Peyer's patch (tissue), 4 donors: ENCODE results near the gene ACAP2. TPM values are rescaled to one million over a fixed set of nuclear protein-coding genes. Genes with fewer than 3 reads are reported as not detected.
"Not testable (repeated sequence)": the region's sequence is repeated elsewhere in the genome, so short reads cannot be mapped to it uniquely, and the experiment has no call there.

Experiments used
- DNase-seq, 3 donors: peaks; one replicate each; pipeline ENCODE4 v3.0.0-alpha.2; 2017 to 2019
- H3K27ac ChIP-seq, 4 donors: fragments of 200-600 bp; sonication (generic); one replicate each; pipeline ENCODE4 v1.5.1; 2016 to 2019
- H3K27me3 ChIP-seq, 2 donors: fragments of 200-600 bp; sonication (generic); one replicate each; pipeline ENCODE4 v1.5.1; 2019
- H3K36me3 ChIP-seq, 3 donors: fragments of 200-600 bp; sonication (generic); one replicate each; pipeline ENCODE4 v1.5.1; 2016 to 2019
- H3K4me1 ChIP-seq, 4 donors: fragments of 200-600 bp; sonication (generic); one replicate each; pipeline ENCODE4 v1.5.1; 2016 to 2019
- H3K4me3 ChIP-seq, 4 donors: fragments of 200-600 bp; sonication (generic); 1 replicate in 3 of 4; 2 replicates in 1 of 4; pipeline ENCODE4 v1.5.1; 2016 to 2019; ENCODE audit warnings: mild to moderate bottlenecking in 1 of 4
- H3K9me3 ChIP-seq, 4 donors: fragments of 200-600 bp; sonication (generic); one replicate each; pipeline ENCODE4 v1.5.1; 2016 to 2019; ENCODE audit warnings: mild to moderate bottlenecking in 1 of 4
- POLR2A ChIP-seq, 2 donors: fragments of 450-650 bp; IDR thresholded peaks; one replicate each; pipeline ENCODE4 v1.5.1; 2017; ENCODE audit warnings: antibody characterized with exemption in 2 of 2, mild to moderate bottlenecking in 2 of 2, moderate library complexity in 2 of 2
- total RNA-seq, 4 donors: library from RNA; depleted of rRNA; stranded (reverse); fragments of >200 nt; gene quantifications; one replicate each; pipeline ENCODE4 v1.1.0, GENCODE V29; 2016
- TF ChIP-seq, protein P1 (sequence below), 6 experiments: fragments of 450-650 bp in 4 of 6; fragments of 200-600 bp in 2 of 6; sonication (generic) in 1 of 6; IDR thresholded peaks; one replicate each; pipeline ENCODE4 v1.5.1; 2017 to 2019; ENCODE audit warnings: antibody characterized with exemption in 6 of 6, mild to moderate bottlenecking in 3 of 6, moderate library complexity in 1 of 6

ACAP2 gene
- total RNA-seq, 4 donors from 2014 or later = 63.7 to 96.6 (median 65.9) TPM

DNA sequence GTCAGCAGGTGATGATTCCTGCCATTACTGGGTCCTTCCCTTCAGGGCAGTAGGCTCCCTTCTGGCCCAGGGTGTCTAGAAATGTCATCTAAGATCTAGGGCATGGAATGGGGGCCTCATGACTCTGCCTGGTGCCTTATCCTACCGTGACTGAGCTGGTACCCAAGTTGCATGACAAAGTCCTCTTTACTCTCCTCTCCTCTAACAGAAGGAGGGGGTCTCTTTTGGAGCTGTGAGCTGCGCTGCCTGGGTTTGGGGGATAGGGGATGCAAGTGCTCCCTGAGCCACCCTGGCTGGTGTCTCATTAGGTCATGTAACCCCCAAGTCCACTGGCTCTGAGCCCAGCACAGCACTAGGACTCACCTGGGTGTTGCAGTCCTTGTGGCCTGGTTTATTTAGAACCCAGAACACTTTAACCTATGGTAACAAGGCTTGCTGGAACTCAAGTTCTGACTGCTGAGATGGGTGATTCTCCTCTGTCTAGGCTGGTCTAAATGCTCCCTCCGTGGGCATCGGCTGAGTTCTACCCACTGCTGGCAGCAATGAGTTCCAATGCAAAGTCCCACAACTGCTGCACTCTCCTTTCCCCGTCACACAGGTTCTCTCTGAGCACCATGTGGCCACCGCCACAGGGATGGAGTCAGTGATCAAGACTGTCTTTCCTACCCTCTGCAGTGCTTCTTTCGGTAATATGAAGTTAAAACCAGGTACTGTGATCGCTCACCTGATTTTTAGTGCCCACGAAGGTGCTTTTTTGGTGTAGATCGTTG, 205.8 kb downstream of the ACAP2 start:
- no peaks in the 10 kb centered on the region for H3K9me3 ChIP-seq
- no peaks in the 10 kb centered on the region for H3K36me3 ChIP-seq
- peaks cover 0 to 14% (median 0%) of the 10 kb centered on the region in 4 donors for H3K4me1 ChIP-seq
- peak in 2 of 3 donors; percentile 15 to 17 for DNase-seq
- no peak overlapping the region for H3K27ac ChIP-seq
- no peak for TF ChIP-seq POLR2A (IDR thresholded peaks at IDR 0.05)
- TF ChIP-seq, protein P1, sequence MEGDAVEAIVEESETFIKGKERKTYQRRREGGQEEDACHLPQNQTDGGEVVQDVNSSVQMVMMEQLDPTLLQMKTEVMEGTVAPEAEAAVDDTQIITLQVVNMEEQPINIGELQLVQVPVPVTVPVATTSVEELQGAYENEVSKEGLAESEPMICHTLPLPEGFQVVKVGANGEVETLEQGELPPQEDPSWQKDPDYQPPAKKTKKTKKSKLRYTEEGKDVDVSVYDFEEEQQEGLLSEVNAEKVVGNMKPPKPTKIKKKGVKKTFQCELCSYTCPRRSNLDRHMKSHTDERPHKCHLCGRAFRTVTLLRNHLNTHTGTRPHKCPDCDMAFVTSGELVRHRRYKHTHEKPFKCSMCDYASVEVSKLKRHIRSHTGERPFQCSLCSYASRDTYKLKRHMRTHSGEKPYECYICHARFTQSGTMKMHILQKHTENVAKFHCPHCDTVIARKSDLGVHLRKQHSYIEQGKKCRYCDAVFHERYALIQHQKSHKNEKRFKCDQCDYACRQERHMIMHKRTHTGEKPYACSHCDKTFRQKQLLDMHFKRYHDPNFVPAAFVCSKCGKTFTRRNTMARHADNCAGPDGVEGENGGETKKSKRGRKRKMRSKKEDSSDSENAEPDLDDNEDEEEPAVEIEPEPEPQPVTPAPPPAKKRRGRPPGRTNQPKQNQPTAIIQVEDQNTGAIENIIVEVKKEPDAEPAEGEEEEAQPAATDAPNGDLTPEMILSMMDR (IDR thresholded peaks at IDR 0.05) = no peak
- no peak overlapping the region for H3K4me3 ChIP-seq
- H3K27me3 ChIP-seq = no peaks in the 10 kb centered on the region

DNA sequence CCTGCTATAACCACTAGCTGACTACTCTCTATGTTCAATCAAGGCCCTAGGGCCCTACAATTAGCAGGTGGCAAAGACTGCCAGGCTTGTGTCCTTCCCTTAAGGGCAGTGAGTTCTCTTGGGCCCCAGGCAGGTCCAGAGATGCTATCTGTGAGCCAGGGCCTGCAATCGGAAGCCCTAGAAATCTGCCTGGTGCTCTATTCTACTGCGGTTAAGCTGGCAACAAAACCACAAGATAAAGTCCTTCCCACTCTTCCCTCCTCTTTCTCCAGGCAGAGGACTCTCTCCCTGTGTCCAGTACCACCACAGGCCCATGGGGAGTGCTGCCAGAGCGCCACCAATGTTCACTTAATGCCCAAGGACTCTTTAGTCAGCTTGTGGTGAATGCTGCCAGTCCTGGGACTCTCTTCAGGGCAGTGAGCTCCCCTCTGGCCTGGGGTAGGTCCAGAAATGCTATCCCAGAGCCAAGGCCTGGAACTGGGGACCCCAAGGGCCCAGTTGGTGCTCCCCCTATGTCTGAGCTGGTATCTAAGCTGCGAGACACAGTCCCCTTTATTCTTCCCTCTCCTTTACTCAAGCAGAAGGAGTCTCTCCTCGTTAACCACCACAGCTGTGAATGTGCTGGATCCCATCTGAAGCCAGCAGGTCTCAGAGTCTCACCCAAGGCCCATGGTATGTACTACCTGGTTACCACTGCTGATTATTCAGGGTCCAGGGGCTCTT, 206.6 kb downstream of the ACAP2 start:
- no peaks in the 10 kb centered on the region for H3K36me3 ChIP-seq
- DNase-seq = peak; percentile 6 to 26 (median 25)
- H3K27ac ChIP-seq = no peak overlapping the region
- no peak overlapping the region for H3K4me3 ChIP-seq
- peaks cover 0 to 14% (median 0%) of the 10 kb centered on the region in 4 donors for H3K4me1 ChIP-seq
- no peaks in the 10 kb centered on the region for H3K9me3 ChIP-seq
- H3K27me3 ChIP-seq = no peaks in the 10 kb centered on the region
- TF ChIP-seq, protein P1 (IDR thresholded peaks at IDR 0.05) = no peak
- TF ChIP-seq POLR2A (IDR thresholded peaks at IDR 0.05) = no peak

DNA sequence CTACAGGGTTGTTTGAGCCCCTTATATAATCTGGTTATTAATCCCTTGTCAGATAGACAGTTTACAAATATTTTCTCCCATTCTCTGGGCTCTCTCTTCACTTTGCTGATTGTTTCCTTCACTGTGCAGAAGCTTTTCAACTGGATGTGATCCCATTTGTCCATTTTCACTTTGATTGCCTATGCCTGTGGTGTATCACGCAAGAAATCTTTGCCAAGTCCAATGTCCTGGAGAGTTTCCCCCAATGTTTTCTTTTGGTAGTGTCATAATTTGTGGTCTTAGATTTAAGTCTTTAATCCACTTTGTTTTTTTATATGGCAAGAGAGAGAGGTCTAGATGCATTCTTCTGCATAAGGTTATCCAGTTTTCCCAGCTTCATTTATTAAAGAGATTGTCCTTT, 212.6 kb downstream of the ACAP2 start:
- no peaks in the 10 kb centered on the region for H3K9me3 ChIP-seq
- TF ChIP-seq, protein P1 (IDR thresholded peaks at IDR 0.05) = no peak
- no peak for TF ChIP-seq POLR2A (IDR thresholded peaks at IDR 0.05)
- no peak overlapping the region for H3K27ac ChIP-seq
- H3K36me3 ChIP-seq = no peaks in the 10 kb centered on the region
- no peaks in the 10 kb centered on the region for H3K27me3 ChIP-seq
- no peak for DNase-seq
- peaks cover 0 to 7% (median 0%) of the 10 kb centered on the region in 4 donors for H3K4me1 ChIP-seq
- no peak overlapping the region for H3K4me3 ChIP-seq

DNA sequence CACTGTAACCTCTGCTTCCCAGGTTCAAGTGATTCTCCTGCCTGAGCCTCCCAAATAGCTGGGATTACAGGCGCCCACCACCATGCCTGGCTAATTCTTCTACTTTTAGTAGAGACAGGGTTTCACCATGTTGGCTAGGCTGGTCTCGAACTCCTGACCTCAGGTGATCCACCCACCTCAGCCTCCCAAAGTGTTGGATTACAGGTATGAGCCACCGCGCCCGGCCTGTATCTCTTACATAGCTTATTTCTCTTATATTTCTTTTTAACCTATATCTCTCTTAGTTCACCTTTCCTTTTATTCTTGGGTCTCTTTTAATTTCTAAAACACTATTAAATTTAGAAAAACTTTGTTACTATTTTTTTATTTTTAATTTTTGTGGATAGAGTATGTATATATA, 213.9 kb downstream of the ACAP2 start:
- not testable (repeated sequence) for H3K4me1 ChIP-seq, H3K4me3 ChIP-seq, H3K36me3 ChIP-seq, H3K27ac ChIP-seq, H3K27me3 ChIP-seq, H3K9me3 ChIP-seq
- DNase-seq = peak in 2 of 3 donors; percentile 13 to 14

DNA sequence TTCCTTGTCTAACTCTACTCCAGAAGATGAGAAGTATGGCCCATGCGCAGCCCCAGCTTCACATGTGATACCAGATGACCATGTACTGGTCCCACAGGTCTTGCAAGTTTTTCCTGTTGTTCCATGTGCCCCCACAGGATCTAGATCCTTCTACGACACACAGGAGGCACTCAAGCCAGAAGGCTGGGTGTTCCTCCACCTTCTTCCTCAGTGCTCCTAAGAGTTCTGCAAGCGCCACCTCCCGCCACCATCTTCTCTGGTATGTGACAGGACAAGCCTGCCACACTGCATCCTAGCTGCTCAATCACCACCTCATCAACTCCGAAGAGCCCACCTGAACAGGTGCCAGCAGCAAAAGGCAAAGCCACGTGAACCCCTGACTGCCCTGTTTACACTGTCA, 214.9 kb downstream of the ACAP2 start:
- Histone ChIP-seq H3K27ac (no peak overlapping the region), H3K4me1 (peaks cover 0 to 7% (median 0%) of the 10 kb centered on the region in 4 donors), H3K4me3 (no peak overlapping the region), H3K9me3 (no peaks in the 10 kb centered on the region), H3K27me3 (no peaks in the 10 kb centered on the region), H3K36me3 (no peaks in the 10 kb centered on the region)
- TF ChIP-seq, protein P1 (IDR thresholded peaks at IDR 0.05) = no peak
- TF ChIP-seq POLR2A (IDR thresholded peaks at IDR 0.05) = no peak
- peak in 1 of 3 donors; percentile 36 for DNase-seq

DNA sequence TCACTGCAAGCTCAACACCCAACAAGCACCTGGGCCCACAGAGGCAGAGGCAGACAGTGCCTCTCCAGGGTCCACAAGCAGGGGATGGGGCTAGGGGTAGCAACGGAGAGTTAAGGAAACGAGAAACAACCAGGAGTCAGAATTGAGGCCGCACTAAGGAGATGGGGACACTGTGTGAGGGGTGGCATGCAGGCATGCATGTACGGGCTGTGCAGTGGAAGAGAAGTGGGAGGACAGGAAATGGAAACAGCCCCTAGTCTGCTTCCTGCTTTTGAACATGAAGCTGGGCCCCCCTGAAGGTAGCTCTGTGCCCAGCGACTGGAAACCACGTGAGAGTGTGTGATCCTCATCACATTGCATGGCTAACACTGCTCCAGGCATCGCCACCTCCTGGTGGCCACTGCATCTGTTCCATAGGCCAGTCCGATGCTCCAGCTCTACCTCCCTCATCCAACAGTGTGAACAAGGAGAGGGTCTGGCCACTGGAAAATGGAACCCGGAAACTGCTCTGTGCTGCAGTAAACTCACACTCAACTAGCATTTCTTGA, 215.8 kb downstream of the ACAP2 start:
- H3K27me3 ChIP-seq = no peaks in the 10 kb centered on the region
- no peaks in the 10 kb centered on the region for H3K9me3 ChIP-seq
- no peak for TF ChIP-seq POLR2A (IDR thresholded peaks at IDR 0.05)
- TF ChIP-seq, protein P1 (IDR thresholded peaks at IDR 0.05) = peak in 2 of 6 experiments; percentile 17 to 22
- no peak overlapping the region for H3K4me3 ChIP-seq
- H3K36me3 ChIP-seq = no peaks in the 10 kb centered on the region
- DNase-seq = peak; percentile 34 to 55 (median 44)
- H3K27ac ChIP-seq = no peak overlapping the region
- peaks cover 0 to 7% (median 0%) of the 10 kb centered on the region in 4 donors for H3K4me1 ChIP-seq
